Hepatocyte (in vitro differentiated cells): ENCODE measurements around the gene NCAM1. TPM values are rescaled to one million over a fixed set of nuclear protein-coding genes. Genes with fewer than 3 reads are reported as not detected.

Source experiments
- DNase-seq: peaks from one replicate; pipeline ENCODE4 v3.0.0-alpha.2; 2016; ENCODE audit warnings: low spot score
- H2AFZ ChIP-seq: fragments of 200-600 bp; sonication (generic); 2 replicates; pipeline ENCODE4 v1.6.0; 2016; ENCODE audit warnings: antibody characterized with exemption, mild to moderate bottlenecking
- H3K27ac ChIP-seq: fragments of 200-600 bp; sonication (generic); 2 replicates; pipeline ENCODE4 v1.5.1; 2016; ENCODE audit warnings: mild to moderate bottlenecking
- H3K27me3 ChIP-seq: fragments of 200-600 bp; sonication (generic); 2 replicates; pipeline ENCODE4 v1.6.1; 2016
- H3K36me3 ChIP-seq: fragments of 200-600 bp; sonication (generic); replicated peaks from 2 replicates; pipeline ENCODE4 v1.5.1; 2016; ENCODE audit warnings: low read depth; ENCODE audit not compliant: insufficient read depth
- H3K4me1 ChIP-seq: fragments of 200-600 bp; sonication (generic); 2 replicates; pipeline ENCODE4 v1.5.1; 2016; ENCODE audit warnings: mild to moderate bottlenecking, moderate library complexity; ENCODE audit not compliant: insufficient read depth
- H3K4me2 ChIP-seq: fragments of 200-600 bp; sonication (generic); 2 replicates; pipeline ENCODE4 v1.6.0; 2016
- H3K4me3 ChIP-seq: fragments of 200-600 bp; sonication (generic); 2 replicates; pipeline ENCODE4 v1.5.1; 2016; ENCODE audit warnings: mild to moderate bottlenecking
- H3K79me2 ChIP-seq: fragments of 200-600 bp; sonication (generic); 2 replicates; pipeline ENCODE4 v1.6.0; 2017; ENCODE audit warnings: mild to moderate bottlenecking
- H3K9me2 ChIP-seq: fragments of 200-600 bp; sonication (generic); replicated peaks from 2 replicates; pipeline ENCODE4 v1.6.0; 2017; ENCODE audit warnings: mild to moderate bottlenecking; ENCODE audit not compliant: insufficient read depth
- H3K9me3 ChIP-seq: fragments of 200-600 bp; sonication (generic); 2 replicates; pipeline ENCODE4 v1.5.1; 2016; ENCODE audit warnings: low read depth, mild to moderate bottlenecking
- H4K20me1 ChIP-seq: fragments of 200-600 bp; sonication (generic); 2 replicates; pipeline ENCODE4 v1.6.0; 2016; ENCODE audit warnings: mild to moderate bottlenecking; ENCODE audit not compliant: insufficient read depth, poor library complexity, severe bottlenecking
- EZH2 ChIP-seq: fragments of 200-600 bp; sonication (generic); IDR thresholded peaks from 2 replicates; pipeline ENCODE4 v1.6.1; 2016; ENCODE audit warnings: antibody characterized with exemption, mild to moderate bottlenecking, borderline replicate concordance
- EZH2phosphoT487 ChIP-seq: fragments of 200-600 bp; sonication (generic); IDR thresholded peaks from one replicate; pipeline ENCODE4 v1.6.1; 2018; ENCODE audit warnings: antibody characterized with exemption, mild to moderate bottlenecking, low read depth, moderate library complexity; ENCODE audit not compliant: unreplicated experiment, severe bottlenecking
- WGBS: methylation state at CpG from one replicate; pipeline ENCODE4 v1.1.6; 2016; ENCODE audit warnings: low lambda C conversion rate; ENCODE audit errors: missing lambda C conversion rate; 5-methylcytosine and 5-hydroxymethylcytosine counted together
- polyA plus RNA-seq: library from polyadenylated mRNA; unstranded; fragments of >200 nt; fragmentation: Nextera tagmentation; extraction: Ambion mirVana; gene quantifications from 2 replicates; pipeline ENCODE4 v1.2.1, GENCODE V29; 2016
- total RNA-seq: library from RNA; depleted of rRNA; stranded (reverse); fragments of >200 nt; gene quantifications from 2 replicates; pipeline ENCODE4 v1.2.3, GENCODE V29; 2014
- TF ChIP-seq, protein P1 (sequence below): fragments of 200-600 bp; sonication (generic); IDR thresholded peaks from 2 replicates; pipeline ENCODE4 v1.5.1; 2016; ENCODE audit warnings: antibody characterized with exemption, mild to moderate bottlenecking; ENCODE audit not compliant: poor library complexity

NCAM1 gene
- total and polyA plus RNA-seq, 2 experiments from 2014 or later = 12.4 to 27.2 TPM

GRCh38 chr11:112997857-112998466, 36.7 kb downstream of the NCAM1 start:
- H3K9me2 ChIP-seq = no peaks in the 10 kb centered on the region
- no peaks in the 10 kb centered on the region for H3K36me3 ChIP-seq
- no peak for TF ChIP-seq EZH2
- TF ChIP-seq, protein P1, sequence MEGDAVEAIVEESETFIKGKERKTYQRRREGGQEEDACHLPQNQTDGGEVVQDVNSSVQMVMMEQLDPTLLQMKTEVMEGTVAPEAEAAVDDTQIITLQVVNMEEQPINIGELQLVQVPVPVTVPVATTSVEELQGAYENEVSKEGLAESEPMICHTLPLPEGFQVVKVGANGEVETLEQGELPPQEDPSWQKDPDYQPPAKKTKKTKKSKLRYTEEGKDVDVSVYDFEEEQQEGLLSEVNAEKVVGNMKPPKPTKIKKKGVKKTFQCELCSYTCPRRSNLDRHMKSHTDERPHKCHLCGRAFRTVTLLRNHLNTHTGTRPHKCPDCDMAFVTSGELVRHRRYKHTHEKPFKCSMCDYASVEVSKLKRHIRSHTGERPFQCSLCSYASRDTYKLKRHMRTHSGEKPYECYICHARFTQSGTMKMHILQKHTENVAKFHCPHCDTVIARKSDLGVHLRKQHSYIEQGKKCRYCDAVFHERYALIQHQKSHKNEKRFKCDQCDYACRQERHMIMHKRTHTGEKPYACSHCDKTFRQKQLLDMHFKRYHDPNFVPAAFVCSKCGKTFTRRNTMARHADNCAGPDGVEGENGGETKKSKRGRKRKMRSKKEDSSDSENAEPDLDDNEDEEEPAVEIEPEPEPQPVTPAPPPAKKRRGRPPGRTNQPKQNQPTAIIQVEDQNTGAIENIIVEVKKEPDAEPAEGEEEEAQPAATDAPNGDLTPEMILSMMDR = no peak
- no peak for TF ChIP-seq EZH2phosphoT487
- DNase-seq = no peak
- peaks cover 3% of the 10 kb centered on the region for H3K27me3 ChIP-seq
- H3K27ac ChIP-seq = no peak overlapping the region
- H4K20me1 ChIP-seq = no peaks in the 10 kb centered on the region
- H3K4me2 ChIP-seq = no peak overlapping the region
- H2AFZ ChIP-seq = no peak overlapping the region
- H3K4me3 ChIP-seq = no peak overlapping the region
- no peaks in the 10 kb centered on the region for H3K4me1 ChIP-seq
- 78% methylated on average over 3 of the region's 3 CpGs for WGBS
- no peaks in the 10 kb centered on the region for H3K79me2 ChIP-seq
- H3K9me3 ChIP-seq = no peaks in the 10 kb centered on the region

GRCh38 chr11:112999520-112999919, 38.3 kb downstream of the NCAM1 start:
- no peaks in the 10 kb centered on the region for H3K36me3 ChIP-seq
- H3K27me3 ChIP-seq = peaks cover 2% of the 10 kb centered on the region
- no peaks in the 10 kb centered on the region for H3K79me2 ChIP-seq
- H3K4me1 ChIP-seq = no peaks in the 10 kb centered on the region
- no peak overlapping the region for H2AFZ ChIP-seq
- H3K4me2 ChIP-seq = no peak overlapping the region
- no peak overlapping the region for H3K27ac ChIP-seq
- 85% methylated on average over 2 of the region's 2 CpGs for WGBS
- no peaks in the 10 kb centered on the region for H3K9me3 ChIP-seq
- H4K20me1 ChIP-seq = no peaks in the 10 kb centered on the region
- DNase-seq = no peak
- no peak overlapping the region for H3K4me3 ChIP-seq
- H3K9me2 ChIP-seq = no peaks in the 10 kb centered on the region
- TF ChIP-seq, protein P1 = no peak
- TF ChIP-seq EZH2phosphoT487 (no peak), EZH2 (no peak)

- no peaks in the 10 kb centered on the region for H3K36me3 ChIP-seq
- H4K20me1 ChIP-seq = no peaks in the 10 kb centered on the region
- H3K4me2 ChIP-seq = no peak overlapping the region
- H3K9me3 ChIP-seq = no peaks in the 10 kb centered on the region
- H3K9me2 ChIP-seq = no peaks in the 10 kb centered on the region
- DNase-seq = no peak
- TF ChIP-seq EZH2 = no peak
- TF ChIP-seq, protein P1 = no peak
- no peak for TF ChIP-seq EZH2phosphoT487
- no peak overlapping the region for H3K27ac ChIP-seq
- no peaks in the 10 kb centered on the region for H3K79me2 ChIP-seq
- no peaks in the 10 kb centered on the region for H3K27me3 ChIP-seq
- no peak overlapping the region for H2AFZ ChIP-seq
- H3K4me3 ChIP-seq = no peak overlapping the region
- WGBS = 75% methylated on average over 5 of the region's 5 CpGs
- H3K4me1 ChIP-seq = no peaks in the 10 kb centered on the region
Measured at GRCh38 chr11:113001709-113002108, 40.5 kb downstream of the NCAM1 start.
